Activated T-cell treated with anti-CD3 and anti-CD28 coated beads for 24 hours (primary cell): Measurements from ENCODE around the gene C3orf22.
"Not testable (repeated sequence)": the region's sequence is repeated elsewhere in the genome, so short reads cannot be mapped to it uniquely, and the experiment has no call there.

Experiments
- DNase-seq: peaks from one replicate; pipeline ENCODE4 v3.0.0-alpha.2; 2020; ENCODE audit warnings: low read depth

The C3orf22 gene

GRCh38 chr3:126558336-126559071 is at the start of gene C3orf22:
TSS of gene C3orf22 (minus strand) at chr3:126558932. CDS start at chr3:126553390, 5,542 bp downstream.
- DNase-seq = no peak

- no peak for DNase-seq
These were observed 48.6 kb upstream of the C3orf22 start for GRCh38 chr3:126607214-126607908.

- DNase-seq = no peak
These were observed 47.3 kb upstream of the C3orf22 start for GRCh38 chr3:126606001-126606400.

GRCh38 chr3:126604691-126605090 is 46.0 kb upstream of the C3orf22 start:
- no peak for DNase-seq

GRCh38 chr3:126599101-126599500 is 40.4 kb upstream of the C3orf22 start:
- no peak for DNase-seq

GRCh38 chr3:126595479-126595878 is 36.7 kb upstream of the C3orf22 start:
- not testable (repeated sequence) for DNase-seq

GRCh38 chr3:126591515-126591914 is 32.8 kb upstream of the C3orf22 start:
- not testable (repeated sequence) for DNase-seq

GRCh38 chr3:126582311-126582710 is 23.6 kb upstream of the C3orf22 start:
- DNase-seq = no peak

GRCh38 chr3:126581569-126581968 is 22.8 kb upstream of the C3orf22 start:
- DNase-seq = no peak

GRCh38 chr3:126580746-126581145 is 22.0 kb upstream of the C3orf22 start:
- DNase-seq = no peak

- no peak for DNase-seq
These were observed 20.0 kb upstream of the C3orf22 start for GRCh38 chr3:126578702-126579101.

- no peak for DNase-seq
These were observed 18.5 kb upstream of the C3orf22 start for GRCh38 chr3:126577261-126577660.

- DNase-seq = no peak
These were observed 14.9 kb upstream of the C3orf22 start for GRCh38 chr3:126573492-126574117.

GRCh38 chr3:126571078-126571477 is 12.3 kb upstream of the C3orf22 start:
- no peak for DNase-seq

GRCh38 chr3:126570103-126570541 is 11.4 kb upstream of the C3orf22 start:
- no peak for DNase-seq

GRCh38 chr3:126569390-126569975 is 10.8 kb upstream of the C3orf22 start:
- DNase-seq = no peak

- no peak for DNase-seq
These were observed 10.1 kb upstream of the C3orf22 start for GRCh38 chr3:126568776-126569342.

GRCh38 chr3:126567696-126568438 is 9.1 kb upstream of the C3orf22 start:
- DNase-seq = no peak

- DNase-seq = no peak
These were observed 4.1 kb upstream of the C3orf22 start for GRCh38 chr3:126562737-126563276.

GRCh38 chr3:126557761-126558160 is 971 bp downstream of the C3orf22 start:
- no peak for DNase-seq

GRCh38 chr3:126557415-126557745 is 1.4 kb downstream of the C3orf22 start:
- no peak for DNase-seq
